HCT116 (cell line): ENCODE measurements around the gene CD300C. TPM values are rescaled to one million over a fixed set of nuclear protein-coding genes. Genes with fewer than 3 reads are reported as not detected.

ENCODE experiments used
- ATAC-seq: fragments of 200-7000 bp; cut with Tn5 transposase; 2 replicates; pipeline ENCODE4 v1.9.1; 2020; ENCODE audit warnings: mild to moderate bottlenecking, moderate library complexity
- BruUV-seq: library from RNA; stranded (reverse); fragments of 400-500 nt; replicated peaks from 2 replicates; lab custom pipeline; 2021; lab: Mats Ljungman, UMichigan
- CTCF ChIA-PET: fragments of 300-600 bp; sonication (Branson Sonifier 250); formaldehyde crosslinking; loops from one replicate; lab custom pipeline; 2021; ENCODE audit warnings: antibody characterized with exemption; lab: Charles Lee
- POLR2A ChIA-PET: fragments of 300-600, 350-600 bp; sonication (Branson Sonifier 250); formaldehyde crosslinking; loops from one replicate; lab custom pipeline; 2021; ENCODE audit warnings: antibody characterized with exemption; lab: Charles Lee
- RAD21 ChIA-PET, 2 experiments: fragments of 300-600 bp; sonication (Branson Sonifier 250); formaldehyde crosslinking; loops; one replicate each; lab custom pipeline; 2023; ENCODE audit warnings: low total read pairs in 2 of 2; ENCODE audit not compliant: uncharacterized antibody in 2 of 2, unreplicated experiment in 2 of 2, low non-redundant PET in 1 of 2; lab: Charles Lee
- DNase-seq: peaks from one replicate; pipeline ENCODE4 v3.0.0-alpha.2; 2010; ENCODE audit warnings: low read depth, low spot score
- H2AFZ ChIP-seq: fragments of 200-600 bp; shearing (Covaris generic), sonication (generic); 2 replicates; pipeline ENCODE4 v1.6.1; 2017; ENCODE audit warnings: low read depth, mixed run types, mixed read lengths, antibody characterized with exemption, low read length; ENCODE audit not compliant: poor library complexity, severe bottlenecking
- H3K27ac ChIP-seq: 2 replicates; pipeline ENCODE4 v1.5.1; 2012; ENCODE audit warnings: low read depth, low read length
- H3K27me3 ChIP-seq: fragments of 200-600 bp; sonication (generic); 2 replicates; pipeline ENCODE4 v1.6.1; 2016; ENCODE audit warnings: mixed run types, low read length, mixed read lengths; ENCODE audit not compliant: insufficient read depth
- H3K36me3 ChIP-seq, 2 experiments: fragments of 200-500 bp in 1 of 2; fragments of 200-600 bp in 1 of 2; sonication (Bioruptor generic) in 1 of 2; sonication (generic) in 1 of 2; 2 replicates each; pipeline versions ENCODE4 v1.5.1 to v1.6.1; 2014 to 2016; ENCODE audit warnings: low read length in 2 of 2, inconsistent platforms in 1 of 2, mixed read lengths in 1 of 2, mixed run types in 1 of 2; ENCODE audit not compliant: insufficient read depth in 2 of 2, control insufficient read depth in 1 of 2
- H3K4me1 ChIP-seq, 2 experiments: fragments of 200-600 bp in 1 of 2; sonication (generic) in 1 of 2; 2 replicates each; pipeline versions ENCODE4 v1.5.1 to v1.6.1; 2012 to 2017; ENCODE audit warnings: low read length in 2 of 2, inconsistent platforms in 1 of 2, mild to moderate bottlenecking in 1 of 2, mixed read lengths in 1 of 2, mixed run types in 1 of 2, moderate library complexity in 1 of 2; ENCODE audit not compliant: insufficient read depth in 2 of 2, control insufficient read depth in 1 of 2
- H3K4me2 ChIP-seq: fragments of 200-600 bp; sonication (generic); 2 replicates; pipeline ENCODE4 v1.6.1; 2017; ENCODE audit warnings: mixed run types, low read length, mixed read lengths
- H3K4me3 ChIP-seq, 2 experiments: fragments of 200-600 bp in 1 of 2; sonication (generic) in 1 of 2; replicated peaks in 1 of 2; 2 replicates each; pipeline ENCODE4 v1.5.1; 2011 to 2016; ENCODE audit warnings: low read length in 2 of 2, control low read depth in 1 of 2, low read depth in 1 of 2, mild to moderate bottlenecking in 1 of 2, mixed read lengths in 1 of 2, mixed run types in 1 of 2
- H3K79me2 ChIP-seq: fragments of 200-600 bp; sonication (generic); 2 replicates; pipeline ENCODE4 v1.6.1; 2017; ENCODE audit warnings: mild to moderate bottlenecking, mixed run types, low read length, moderate library complexity, mixed read lengths; ENCODE audit not compliant: insufficient read depth
- H3K9ac ChIP-seq: fragments of 200-600 bp; sonication (generic); 2 replicates; pipeline ENCODE4 v1.6.1; 2016; ENCODE audit warnings: low read length, mixed read lengths
- H3K9me2 ChIP-seq: fragments of 200-600 bp; sonication (generic), shearing (Covaris generic); 2 replicates; pipeline ENCODE4 v1.6.1; 2017; ENCODE audit warnings: mixed run types, mild to moderate bottlenecking, moderate library complexity; ENCODE audit not compliant: insufficient read depth
- H3K9me3 ChIP-seq, 2 experiments: fragments of 200-500 bp in 1 of 2; fragments of 200-600 bp in 1 of 2; sonication (Bioruptor generic) in 1 of 2; sonication (generic) in 1 of 2; 2 replicates each; pipeline ENCODE4 v1.6.1; 2014 to 2017; ENCODE audit warnings: low read length in 2 of 2, mixed read lengths in 2 of 2, inconsistent platforms in 1 of 2, low read depth in 1 of 2, mild to moderate bottlenecking in 1 of 2, mixed run types in 1 of 2, moderate library complexity in 1 of 2; ENCODE audit not compliant: control insufficient read depth in 1 of 2, insufficient read depth in 1 of 2
- H4K20me1 ChIP-seq: fragments of 200-600 bp; sonication (generic), shearing (Covaris generic); 2 replicates; pipeline ENCODE4 v1.6.1; 2017; ENCODE audit warnings: mixed run types, mild to moderate bottlenecking, moderate library complexity; ENCODE audit not compliant: insufficient read depth
- EZH2 ChIP-seq: fragments of 200-600 bp; sonication (generic); IDR thresholded peaks from 2 replicates; pipeline ENCODE4 v1.6.1; 2017; ENCODE audit warnings: antibody characterized with exemption, mixed run types
- FOSL1 ChIP-seq: IDR thresholded peaks from 2 replicates; pipeline ENCODE4 v1.6.1; 2012; ENCODE audit warnings: low read depth
- JUND ChIP-seq: IDR thresholded peaks from 2 replicates; pipeline ENCODE4 v1.6.1; 2012
- POLR2A ChIP-seq: IDR thresholded peaks from 2 replicates; pipeline ENCODE4 v1.7.0; 2011; ENCODE audit warnings: borderline replicate concordance; ENCODE audit not compliant: insufficient read depth, insufficient read length; ENCODE audit errors: extremely low read depth
- POLR2AphosphoS5 ChIP-seq: IDR thresholded peaks from 2 replicates; pipeline ENCODE4 v1.6.1; 2011; ENCODE audit warnings: mild to moderate bottlenecking, low read depth, low read length, moderate library complexity
- RAD21 ChIP-seq: IDR thresholded peaks from 2 replicates; pipeline ENCODE4 v1.6.1; 2012; ENCODE audit warnings: low read depth, mild to moderate bottlenecking
- SIN3A ChIP-seq: IDR thresholded peaks from 2 replicates; pipeline ENCODE4 v1.6.1; 2012; ENCODE audit warnings: low read depth
- SRF ChIP-seq: IDR thresholded peaks from 2 replicates; pipeline ENCODE4 v1.6.1; 2012; ENCODE audit warnings: low read depth
- TCF7L2 ChIP-seq: IDR thresholded peaks from 2 replicates; pipeline ENCODE4 v1.7.0; 2011; ENCODE audit warnings: borderline replicate concordance, inconsistent platforms; ENCODE audit not compliant: insufficient read depth, insufficient read length; ENCODE audit errors: extremely low read depth
- ZFX ChIP-seq: fragments of 450-650 bp; IDR thresholded peaks from 2 replicates; pipeline ENCODE4 v1.6.1; 2017
- intact Hi-C: fragments of 100-400 bp; cut with micrococcal nuclease; formaldehyde crosslinking; loops from 2 replicates; pipeline ENCODE4 v1.10.0; 2022
- total RNA-seq: library from RNA; stranded (reverse); gene quantifications from one replicate; pipeline ENCODE4 v1.2.1, GENCODE V29; 2021; ENCODE audit not compliant: unreplicated experiment
- TF ChIP-seq, protein P1 (sequence below): IDR thresholded peaks from 2 replicates; pipeline ENCODE4 v1.6.1; 2012
- TF ChIP-seq, protein P2 (sequence below): IDR thresholded peaks from 2 replicates; pipeline ENCODE4 v1.6.1; 2012
- TF ChIP-seq, protein P3 (sequence below): IDR thresholded peaks from 2 replicates; pipeline ENCODE4 v1.6.1; 2012; ENCODE audit warnings: low read depth

The CD300C gene
- total RNA-seq, 1 experiment from 2014 or later, result 0.15 TPM

DNA sequence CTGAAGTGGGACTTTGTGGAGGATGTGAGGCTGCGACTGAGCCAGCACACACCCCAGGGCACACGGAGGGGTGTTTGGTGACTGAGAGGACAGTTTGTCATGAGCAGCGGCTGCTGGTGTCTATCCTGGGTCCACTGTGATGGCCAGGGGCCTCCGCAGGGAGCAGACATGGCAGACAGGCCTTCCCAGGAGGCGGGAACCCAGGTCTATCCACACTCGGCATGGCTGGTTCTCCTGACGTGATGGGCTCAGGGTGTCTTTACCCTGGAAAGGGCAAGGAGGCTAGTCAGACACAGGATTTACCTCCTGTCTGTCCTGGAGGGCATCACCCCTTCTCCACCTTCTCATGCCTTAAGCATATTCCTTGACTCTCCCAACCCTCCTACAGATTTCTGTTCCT, 671 bp upstream of the CD300C start:
- no peaks in the 10 kb centered on the region for H3K36me3 ChIP-seq
- H2AFZ ChIP-seq, result no peak overlapping the region
- no peak for TF ChIP-seq POLR2A
- TF ChIP-seq, protein P1, sequence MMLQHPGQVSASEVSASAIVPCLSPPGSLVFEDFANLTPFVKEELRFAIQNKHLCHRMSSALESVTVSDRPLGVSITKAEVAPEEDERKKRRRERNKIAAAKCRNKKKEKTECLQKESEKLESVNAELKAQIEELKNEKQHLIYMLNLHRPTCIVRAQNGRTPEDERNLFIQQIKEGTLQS, result no peak
- TF ChIP-seq TCF7L2, result no peak
- no peak for TF ChIP-seq EZH2
- TF ChIP-seq POLR2AphosphoS5, result no peak
- TF ChIP-seq, protein P2, sequence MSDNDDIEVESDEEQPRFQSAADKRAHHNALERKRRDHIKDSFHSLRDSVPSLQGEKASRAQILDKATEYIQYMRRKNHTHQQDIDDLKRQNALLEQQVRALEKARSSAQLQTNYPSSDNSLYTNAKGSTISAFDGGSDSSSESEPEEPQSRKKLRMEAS, result no peak
- no peak for TF ChIP-seq SIN3A
- TF ChIP-seq ZFX, result no peak
- TF ChIP-seq SRF, result no peak
- TF ChIP-seq, protein P3, sequence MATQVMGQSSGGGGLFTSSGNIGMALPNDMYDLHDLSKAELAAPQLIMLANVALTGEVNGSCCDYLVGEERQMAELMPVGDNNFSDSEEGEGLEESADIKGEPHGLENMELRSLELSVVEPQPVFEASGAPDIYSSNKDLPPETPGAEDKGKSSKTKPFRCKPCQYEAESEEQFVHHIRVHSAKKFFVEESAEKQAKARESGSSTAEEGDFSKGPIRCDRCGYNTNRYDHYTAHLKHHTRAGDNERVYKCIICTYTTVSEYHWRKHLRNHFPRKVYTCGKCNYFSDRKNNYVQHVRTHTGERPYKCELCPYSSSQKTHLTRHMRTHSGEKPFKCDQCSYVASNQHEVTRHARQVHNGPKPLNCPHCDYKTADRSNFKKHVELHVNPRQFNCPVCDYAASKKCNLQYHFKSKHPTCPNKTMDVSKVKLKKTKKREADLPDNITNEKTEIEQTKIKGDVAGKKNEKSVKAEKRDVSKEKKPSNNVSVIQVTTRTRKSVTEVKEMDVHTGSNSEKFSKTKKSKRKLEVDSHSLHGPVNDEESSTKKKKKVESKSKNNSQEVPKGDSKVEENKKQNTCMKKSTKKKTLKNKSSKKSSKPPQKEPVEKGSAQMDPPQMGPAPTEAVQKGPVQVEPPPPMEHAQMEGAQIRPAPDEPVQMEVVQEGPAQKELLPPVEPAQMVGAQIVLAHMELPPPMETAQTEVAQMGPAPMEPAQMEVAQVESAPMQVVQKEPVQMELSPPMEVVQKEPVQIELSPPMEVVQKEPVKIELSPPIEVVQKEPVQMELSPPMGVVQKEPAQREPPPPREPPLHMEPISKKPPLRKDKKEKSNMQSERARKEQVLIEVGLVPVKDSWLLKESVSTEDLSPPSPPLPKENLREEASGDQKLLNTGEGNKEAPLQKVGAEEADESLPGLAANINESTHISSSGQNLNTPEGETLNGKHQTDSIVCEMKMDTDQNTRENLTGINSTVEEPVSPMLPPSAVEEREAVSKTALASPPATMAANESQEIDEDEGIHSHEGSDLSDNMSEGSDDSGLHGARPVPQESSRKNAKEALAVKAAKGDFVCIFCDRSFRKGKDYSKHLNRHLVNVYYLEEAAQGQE, result no peak
- TF ChIP-seq FOSL1, result no peak
- TF ChIP-seq JUND, result no peak
- no peak for TF ChIP-seq RAD21
- no TSS peak for BruUV-seq
- ATAC-seq (no peak), DNase-seq (no peak)
- no peak overlapping the region for H3K4me2 ChIP-seq
- no peak overlapping the region for H3K27ac ChIP-seq
- H3K4me1 ChIP-seq, result peaks cover 0 to 5% of the 10 kb centered on the region in 2 experiments; a peak in 1 of 4 replicates
- no peaks in the 10 kb centered on the region for H3K9me2 ChIP-seq
- ChIA-PET CTCF (no interaction called here), POLR2A (no interaction called here), RAD21 (no interaction called here)
- no peaks in the 10 kb centered on the region for H3K27me3 ChIP-seq
- H3K9me3 ChIP-seq, result no peaks in the 10 kb centered on the region
- no peak overlapping the region for H3K9ac ChIP-seq
- intact Hi-C loops, result no loop called here
- H3K79me2 ChIP-seq, result no peaks in the 10 kb centered on the region
- no peaks in the 10 kb centered on the region for H4K20me1 ChIP-seq
- H3K4me3 ChIP-seq, result no peak overlapping the region
